PC-9 (cell line): ENCODE data around the gene HENMT1. TPM values are rescaled to one million over a fixed set of nuclear protein-coding genes. Genes with fewer than 3 reads are reported as not detected.
A peak's percentile ranks its signal among the peaks of the same experiment; 100 is the strongest.

Experiments used
- BruUV-seq: library from RNA; stranded (reverse); fragments of 400-500 nt; replicated peaks from 2 replicates; lab custom pipeline; 2021; lab: Mats Ljungman, UMichigan
- CTCF ChIA-PET: fragments of 300-600 bp; sonication (Branson Sonifier 250); formaldehyde crosslinking; loops from one replicate; lab custom pipeline; 2022; ENCODE audit warnings: antibody characterized with exemption; lab: Charles Lee
- POLR2A ChIA-PET: fragments of 300-600 bp; sonication (Branson Sonifier 250); formaldehyde crosslinking; loops from one replicate; lab custom pipeline; 2022; ENCODE audit warnings: antibody characterized with exemption; ENCODE audit not compliant: unreplicated experiment; lab: Charles Lee
- DNase-seq, 2 experiments: peaks; one replicate each; pipeline versions ENCODE4 v3.0.0 to v3.0.0-alpha.2; 2015 to 2022; ENCODE audit warnings: mixed read lengths in 1 of 2
- H2AFZ ChIP-seq: fragments of 200-600 bp; sonication (generic); 2 replicates; pipeline ENCODE4 v1.8.1; 2017; ENCODE audit warnings: antibody characterized with exemption
- H3F3A ChIP-seq: fragments of 200-600 bp; sonication (generic); 2 replicates; pipeline ENCODE4 v1.8.1; 2017; ENCODE audit warnings: antibody characterized with exemption, mild to moderate bottlenecking, low read depth; ENCODE audit not compliant: insufficient read depth
- H3K27ac ChIP-seq: fragments of 200-600 bp; sonication (generic); 2 replicates; pipeline ENCODE4 v1.6.1; 2016; ENCODE audit warnings: mixed run types
- H3K27me3 ChIP-seq: fragments of 200-600 bp; sonication (generic); 2 replicates; pipeline ENCODE4 v1.6.1; 2016; ENCODE audit warnings: low read depth, mixed run types; ENCODE audit not compliant: insufficient read depth
- H3K36me3 ChIP-seq: fragments of 200-600 bp; sonication (generic); 2 replicates; pipeline ENCODE4 v1.6.1; 2016; ENCODE audit warnings: low read depth, mixed run types
- H3K4me1 ChIP-seq: fragments of 200-600 bp; sonication (generic); replicated peaks from 2 replicates; pipeline ENCODE4 v1.6.1; 2016; ENCODE audit warnings: mixed run types; ENCODE audit not compliant: insufficient read depth
- H3K4me2 ChIP-seq: fragments of 200-600 bp; sonication (generic); 2 replicates; pipeline ENCODE4 v1.6.1; 2017; ENCODE audit warnings: mixed run types
- H3K4me3 ChIP-seq: fragments of 200-600 bp; sonication (generic); 2 replicates; pipeline ENCODE4 v1.6.1; 2016; ENCODE audit warnings: mixed run types
- H3K79me2 ChIP-seq: fragments of 200-600 bp; sonication (generic); 2 replicates; pipeline ENCODE4 v1.6.1; 2017; ENCODE audit warnings: low read depth, mixed run types
- H3K9me2 ChIP-seq: fragments of 200-600 bp; sonication (generic); 2 replicates; pipeline ENCODE4 v1.8.1; 2017; ENCODE audit warnings: mild to moderate bottlenecking; ENCODE audit not compliant: insufficient read depth
- H3K9me3 ChIP-seq: fragments of 200-600 bp; sonication (generic); 2 replicates; pipeline ENCODE4 v1.8.1; 2016; ENCODE audit warnings: low read depth; ENCODE audit not compliant: insufficient read depth
- H4K20me1 ChIP-seq: fragments of 200-600 bp; sonication (generic); 2 replicates; pipeline ENCODE4 v1.8.1; 2017; ENCODE audit not compliant: insufficient read depth
- CTCF ChIP-seq: fragments of 200-600 bp; sonication (generic); conservative IDR thresholded peaks from 2 replicates; pipeline ENCODE4 v1.6.1; 2017; ENCODE audit warnings: mixed run types, antibody characterized with exemption, mild to moderate bottlenecking, moderate library complexity
- EZH2 ChIP-seq: fragments of 200-600 bp; sonication (generic); IDR thresholded peaks from 2 replicates; pipeline ENCODE4 v1.8.0; 2017; ENCODE audit warnings: antibody characterized with exemption, low read depth
- intact Hi-C: fragments of 100-400 bp; cut with micrococcal nuclease; formaldehyde crosslinking; loops from one replicate; pipeline ENCODE4 v1.10.0; 2022; ENCODE audit not compliant: unreplicated experiment
- total RNA-seq: library from RNA; stranded (reverse); gene quantifications from 2 replicates; pipeline ENCODE4 v1.2.3, GENCODE V29; 2021

The HENMT1 gene
- total RNA-seq, 1 experiment from 2014 or later, result 17.9 TPM

- no TSS peak for BruUV-seq
- Histone ChIP-seq H3F3A (no peaks in the 10 kb centered on the region), H3K9me2 (no peaks in the 10 kb centered on the region), H3K4me2 (no peak overlapping the region), H4K20me1 (no peaks in the 10 kb centered on the region), H3K4me3 (no peak overlapping the region), H3K36me3 (no peaks in the 10 kb centered on the region), H3K27ac (no peak overlapping the region), H2AFZ (no peak overlapping the region), H3K4me1 (peaks cover 7% of the 10 kb centered on the region; the same call in 1 of the 2 replicates), H3K9me3 (no peaks in the 10 kb centered on the region), H3K79me2 (no peaks in the 10 kb centered on the region), H3K27me3 (no peaks in the 10 kb centered on the region)
- no peak for DNase-seq
- intact Hi-C loops, result no loop called here
- ChIA-PET CTCF (no interaction called here), POLR2A (no interaction called here)
- TF ChIP-seq EZH2, result no peak
- no peak for TF ChIP-seq CTCF
These were observed 51.3 kb downstream of the HENMT1 start for GRCh38 chr1:108609483-108610049.

- no peak overlapping the region for H2AFZ ChIP-seq
- H3K9me3 ChIP-seq, result no peaks in the 10 kb centered on the region
- ChIA-PET POLR2A (no interaction called here), CTCF (no interaction called here)
- peaks cover 7% of the 10 kb centered on the region; the same call in 1 of the 2 replicates for H3K4me1 ChIP-seq
- no peaks in the 10 kb centered on the region for H3K79me2 ChIP-seq
- TF ChIP-seq CTCF, result no peak
- no peak for TF ChIP-seq EZH2
- H3K9me2 ChIP-seq, result no peaks in the 10 kb centered on the region
- H3K27ac ChIP-seq, result no peak overlapping the region
- no peaks in the 10 kb centered on the region for H3F3A ChIP-seq
- no peak overlapping the region for H3K4me2 ChIP-seq
- no TSS peak for BruUV-seq
- no peaks in the 10 kb centered on the region for H4K20me1 ChIP-seq
- H3K4me3 ChIP-seq, result no peak overlapping the region
- no peak for DNase-seq
- intact Hi-C loops, result no loop called here
- no peaks in the 10 kb centered on the region for H3K27me3 ChIP-seq
- no peaks in the 10 kb centered on the region for H3K36me3 ChIP-seq
These were observed 54.4 kb downstream of the HENMT1 start for GRCh38 chr1:108606478-108606877.

- Histone ChIP-seq H3K27ac (no peak overlapping the region), H3K9me3 (no peaks in the 10 kb centered on the region), H3K4me3 (no peak overlapping the region), H3F3A (no peaks in the 10 kb centered on the region), H4K20me1 (no peaks in the 10 kb centered on the region), H3K9me2 (no peaks in the 10 kb centered on the region), H3K79me2 (no peaks in the 10 kb centered on the region), H3K36me3 (no peaks in the 10 kb centered on the region), H2AFZ (no peak overlapping the region), H3K27me3 (no peaks in the 10 kb centered on the region), H3K4me2 (no peak overlapping the region), H3K4me1 (peaks cover 7% of the 10 kb centered on the region; the same call in 1 of the 2 replicates)
- POLR2A ChIA-PET, result no interaction called here
- intact Hi-C loops, result no loop called here
- peak in 1 of 2 experiments; percentile 64 for DNase-seq
- TF ChIP-seq CTCF, result no peak
- no peak for TF ChIP-seq EZH2
- no TSS peak for BruUV-seq
- CTCF ChIA-PET, result no interaction called here
These were observed 55.3 kb downstream of the HENMT1 start for GRCh38 chr1:108605633-108606032.
